DMS 273 (cell line): ENCODE data around the gene RGS17.

Experiments
- DNase-seq: peaks from one replicate; lab custom pipeline; 2025; ENCODE audit not compliant: unreplicated experiment; lab: John Stamatoyannopoulos, UW

Gene RGS17

DNA sequence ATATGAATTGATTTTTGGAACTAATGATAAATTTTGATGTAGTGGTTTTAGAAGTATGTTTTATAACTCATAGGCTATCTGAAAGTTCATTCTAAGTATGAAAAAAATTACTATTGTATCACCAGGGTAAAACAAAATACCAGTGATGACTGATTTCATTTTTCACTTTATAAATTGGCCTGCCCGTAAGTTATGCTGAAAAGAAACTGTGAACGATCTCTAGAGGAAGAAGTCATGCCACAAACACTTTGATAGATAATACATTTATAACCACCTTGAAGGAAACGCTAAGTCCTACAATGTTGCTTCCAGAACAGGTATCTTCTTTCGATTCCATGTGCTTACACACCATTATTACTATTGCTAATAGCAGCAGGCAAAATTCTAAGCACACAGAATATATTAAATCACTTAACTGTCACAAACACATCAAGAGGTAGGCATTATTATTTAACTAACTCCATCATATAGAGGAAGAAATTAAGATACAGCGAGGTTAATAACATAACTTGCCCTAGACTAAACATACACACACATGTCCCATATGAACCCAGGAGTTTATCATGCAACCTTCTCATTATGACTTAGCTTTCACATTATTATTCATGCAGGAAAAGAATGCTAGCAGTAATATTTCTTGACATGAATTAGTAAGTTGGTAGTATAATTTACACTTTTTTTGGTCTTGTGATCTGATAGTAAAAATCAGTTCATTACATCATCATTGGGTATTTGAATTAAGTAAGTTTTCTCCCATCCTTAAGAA, 44.7 kb downstream of the RGS17 start:
- DNase-seq, result no peak

DNA sequence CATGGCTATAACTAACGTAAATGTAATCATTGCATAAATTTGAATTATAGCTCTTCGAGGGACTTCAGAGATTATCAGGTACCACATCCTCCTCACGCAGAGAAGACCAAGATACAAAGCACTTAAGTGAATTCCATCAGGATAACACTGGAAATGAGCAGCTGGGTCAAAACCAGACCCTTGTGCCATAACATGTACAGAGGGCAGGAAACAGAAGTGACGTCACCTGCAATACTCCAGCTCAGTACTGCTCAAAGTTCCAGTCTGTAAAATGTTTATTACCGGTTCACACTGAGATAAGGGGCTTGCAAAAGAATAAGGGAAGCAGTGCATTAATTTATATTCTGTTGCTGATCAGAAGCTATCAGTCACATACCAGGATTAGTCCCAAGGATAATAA, 45.8 kb downstream of the RGS17 start:
- DNase-seq, result no peak

DNA sequence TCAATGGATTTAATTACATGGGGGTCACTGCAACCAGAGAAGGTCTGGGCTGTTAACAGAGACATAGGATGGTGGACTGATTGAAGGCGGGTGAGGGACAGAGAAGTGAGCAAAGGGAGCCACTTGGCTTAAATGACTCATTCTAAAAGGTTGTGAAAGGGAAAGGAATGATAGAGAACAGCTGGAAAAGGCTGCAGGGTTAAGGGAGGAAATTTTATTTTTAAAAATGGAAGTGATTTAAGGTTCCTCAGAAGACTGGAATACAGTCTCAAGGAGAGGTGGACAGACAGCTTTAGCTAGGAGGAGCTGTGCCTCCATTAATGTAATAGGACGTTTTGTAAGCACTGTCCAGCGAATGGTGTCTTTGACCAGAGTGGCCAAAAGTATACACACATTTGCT, 46.7 kb downstream of the RGS17 start:
- no peak for DNase-seq

DNA sequence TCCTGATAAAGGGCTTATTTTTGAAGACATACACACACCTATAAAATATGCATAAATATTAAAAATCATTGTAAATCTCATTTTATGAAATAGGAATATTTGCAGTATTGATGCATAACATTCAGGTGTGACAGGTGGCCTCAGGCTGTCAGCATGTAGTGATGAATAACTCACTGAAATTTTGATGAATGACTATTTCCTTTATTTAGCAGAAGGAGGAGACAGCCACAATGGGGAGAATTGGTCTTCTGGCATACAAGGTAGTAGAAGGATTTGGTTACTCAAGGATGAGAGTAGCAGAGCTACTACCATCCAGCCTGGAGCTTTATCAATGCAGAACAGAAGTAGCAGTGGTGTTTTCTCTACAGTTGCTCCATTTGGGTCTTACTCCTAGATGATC, 47.2 kb downstream of the RGS17 start:
- DNase-seq, result no peak

DNA sequence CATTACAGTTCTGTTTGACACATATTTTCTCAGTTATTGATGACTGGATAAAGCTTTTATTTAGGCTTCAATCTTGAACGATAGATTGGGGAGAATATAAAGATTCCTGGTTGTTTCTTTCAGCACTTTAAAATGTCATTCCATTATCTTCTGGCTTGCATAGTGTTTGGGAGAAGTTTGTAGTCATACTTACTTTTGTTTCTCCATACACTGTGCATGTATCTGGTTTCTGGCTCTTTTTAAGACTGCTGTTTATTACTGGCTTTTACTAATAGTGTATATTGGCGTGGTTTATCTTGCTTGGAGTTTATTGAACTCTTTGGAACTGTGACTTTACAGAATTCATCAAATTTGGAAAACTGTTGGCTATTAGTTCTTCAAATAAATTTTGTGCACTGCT, 49.2 kb downstream of the RGS17 start:
- DNase-seq, result no peak

DNA sequence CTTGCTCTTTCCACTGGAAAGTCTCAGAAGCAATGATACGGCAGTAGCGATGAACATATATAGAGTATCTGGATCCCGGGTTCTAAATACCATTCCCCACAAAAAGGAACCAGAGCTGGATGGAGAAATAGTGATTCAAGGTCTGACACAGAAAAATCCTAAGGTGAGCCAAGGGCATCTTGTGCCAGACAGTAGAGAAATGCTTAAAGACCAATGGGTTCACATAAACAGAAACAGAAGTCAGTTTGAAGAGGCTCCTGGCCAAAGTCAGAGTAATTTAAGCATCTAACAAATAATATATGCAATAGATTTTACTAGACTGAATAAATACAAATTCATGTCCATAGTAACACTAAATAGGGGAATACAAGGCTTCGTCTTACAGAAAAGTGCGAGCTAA, 54.7 kb downstream of the RGS17 start:
- no peak for DNase-seq

DNA sequence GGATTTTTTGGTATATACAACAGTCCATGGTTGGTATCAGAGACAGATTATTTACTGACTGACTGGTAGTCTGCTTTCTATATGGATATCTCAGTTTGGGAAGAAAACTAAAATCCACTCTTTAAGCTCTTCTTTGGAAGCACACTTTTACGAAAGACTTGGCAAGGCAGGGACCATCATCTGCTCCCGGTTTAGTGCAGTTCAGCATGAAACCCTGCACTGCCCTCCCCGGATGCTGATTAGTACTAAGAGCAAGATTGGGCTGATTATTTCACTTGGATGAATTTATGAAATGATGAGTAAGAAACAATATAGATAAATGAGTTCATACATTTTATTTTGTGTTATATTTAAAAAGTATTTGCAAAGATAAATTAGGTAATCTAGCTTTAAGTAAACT, 56.3 kb downstream of the RGS17 start:
- DNase-seq, result no peak

DNA sequence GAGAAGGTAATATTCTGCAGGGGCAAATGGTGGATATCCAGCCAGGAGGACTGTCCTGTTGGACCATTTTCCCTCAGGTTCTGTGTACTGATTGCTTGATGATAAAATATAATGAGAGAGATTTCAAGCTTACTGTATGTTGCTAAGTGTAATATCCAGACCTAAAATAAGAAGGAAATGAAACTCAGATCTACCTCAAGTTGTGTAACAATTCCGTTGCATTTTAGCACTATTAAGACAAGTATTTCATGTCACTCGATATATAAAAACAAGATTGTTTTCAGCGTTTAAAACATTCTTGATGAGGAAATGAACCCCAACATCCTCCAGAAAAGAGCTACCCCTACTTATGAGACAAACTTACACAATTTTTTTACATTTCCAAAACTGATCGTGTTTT, 57.2 kb downstream of the RGS17 start:
- no peak for DNase-seq

DNA sequence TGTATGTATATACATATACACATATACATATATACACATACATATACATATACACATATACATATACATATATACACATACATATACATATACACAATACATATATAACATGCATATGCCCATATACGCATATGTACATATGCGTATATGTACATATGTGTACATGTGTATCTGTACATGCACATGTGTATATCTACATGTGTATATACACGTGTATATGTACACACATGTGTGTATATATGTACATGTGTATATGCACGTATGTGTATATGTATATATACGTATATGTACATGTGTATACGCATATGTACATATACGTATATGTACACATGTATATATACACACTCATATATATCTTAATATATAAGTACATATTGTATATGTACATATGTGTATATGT, 60.3 kb downstream of the RGS17 start:
- DNase-seq, result no peak

DNA sequence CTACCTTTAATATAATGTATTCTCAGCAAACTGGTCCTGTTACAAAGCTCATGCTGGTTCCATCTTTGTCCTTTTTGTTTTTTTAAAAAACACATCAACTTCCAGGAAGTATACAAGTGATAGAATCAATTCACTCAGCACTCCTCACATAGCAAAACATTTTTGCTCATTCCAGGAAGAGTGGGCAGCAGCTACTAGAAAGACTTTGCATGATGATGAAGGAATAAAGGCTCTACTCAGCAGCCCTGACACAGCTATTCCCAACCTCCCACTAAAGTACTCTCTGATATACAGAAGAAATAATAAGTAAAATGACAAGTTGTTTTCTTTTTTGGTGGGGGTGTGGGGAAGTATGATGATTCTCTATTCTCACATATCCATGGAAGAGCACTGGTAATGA, 61.2 kb downstream of the RGS17 start:
- DNase-seq, result no peak

DNA sequence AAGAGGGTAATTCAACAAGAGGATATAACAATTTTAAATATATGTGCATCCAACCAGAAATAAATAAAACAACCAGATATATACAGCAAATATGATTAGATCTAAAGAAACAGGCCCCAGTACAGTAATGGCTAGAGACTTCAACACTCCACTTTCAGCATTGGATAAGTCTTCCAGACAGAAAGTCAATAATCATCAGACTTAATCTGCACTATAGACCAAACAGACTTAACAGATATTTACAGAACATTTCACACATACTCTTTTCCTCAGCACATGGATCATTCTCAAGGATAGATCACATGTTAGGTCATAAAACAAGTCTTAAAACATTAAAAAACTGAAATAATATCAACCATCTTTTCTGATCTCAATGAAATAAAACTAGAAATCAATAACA, 65.9 kb downstream of the RGS17 start:
- DNase-seq, result no peak

DNA sequence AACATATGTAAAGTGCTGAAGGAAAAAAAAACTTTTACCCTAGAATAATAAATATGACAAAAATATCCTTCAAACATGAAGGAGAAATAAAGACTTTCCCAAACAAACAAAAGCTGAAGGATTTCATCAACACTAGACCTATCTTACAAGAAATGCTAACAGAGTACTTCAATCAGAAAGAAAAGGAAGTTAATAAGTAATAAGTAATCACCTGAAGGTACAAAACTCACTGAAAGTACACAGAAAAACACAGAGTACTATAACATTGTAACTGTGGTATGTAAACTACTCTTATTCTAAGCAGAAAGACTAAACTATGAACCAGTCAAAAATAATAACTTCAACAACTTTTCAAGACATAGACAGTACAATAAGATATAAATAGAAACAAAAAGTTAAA, 67.1 kb downstream of the RGS17 start:
- no peak for DNase-seq

DNA sequence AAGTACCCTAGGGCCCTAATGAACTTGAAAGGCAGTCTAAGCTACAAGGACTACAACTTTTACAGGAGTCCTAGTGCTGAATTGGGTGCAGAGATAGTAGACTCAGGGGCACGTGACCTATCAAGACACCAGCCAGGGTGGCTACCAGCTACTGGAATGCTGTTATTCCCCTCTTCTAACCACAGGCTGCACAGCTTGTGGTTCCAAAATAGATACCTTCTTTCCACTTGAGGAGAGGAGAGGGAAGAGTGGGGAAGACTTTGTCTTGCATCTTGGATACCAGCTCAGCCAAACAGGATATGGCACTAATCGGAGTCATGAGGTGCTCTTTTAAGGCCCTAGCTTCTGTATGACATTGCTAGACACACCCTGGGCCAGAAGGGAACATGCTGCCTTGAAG, 68.6 kb downstream of the RGS17 start:
- no peak for DNase-seq

DNA sequence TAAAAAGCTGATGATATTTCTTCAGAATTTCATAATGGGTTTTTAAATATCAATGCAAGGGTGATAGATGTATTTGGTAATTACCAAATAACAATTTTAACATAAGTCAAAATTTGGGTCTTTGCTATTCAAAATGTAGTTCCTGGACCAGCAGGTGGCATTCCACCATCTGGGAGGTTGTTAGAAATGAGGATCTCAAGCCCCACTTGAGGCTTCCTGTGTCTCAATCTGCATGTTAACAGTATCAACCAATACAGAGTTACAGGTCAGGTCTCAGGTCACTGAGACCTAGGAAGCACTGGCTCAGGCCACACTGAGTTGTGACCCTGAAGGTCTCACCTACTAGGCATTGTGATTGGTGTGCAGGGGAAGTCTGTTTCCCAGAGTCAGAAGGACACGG, 71.3 kb downstream of the RGS17 start:
- peak; percentile 3 for DNase-seq

DNA sequence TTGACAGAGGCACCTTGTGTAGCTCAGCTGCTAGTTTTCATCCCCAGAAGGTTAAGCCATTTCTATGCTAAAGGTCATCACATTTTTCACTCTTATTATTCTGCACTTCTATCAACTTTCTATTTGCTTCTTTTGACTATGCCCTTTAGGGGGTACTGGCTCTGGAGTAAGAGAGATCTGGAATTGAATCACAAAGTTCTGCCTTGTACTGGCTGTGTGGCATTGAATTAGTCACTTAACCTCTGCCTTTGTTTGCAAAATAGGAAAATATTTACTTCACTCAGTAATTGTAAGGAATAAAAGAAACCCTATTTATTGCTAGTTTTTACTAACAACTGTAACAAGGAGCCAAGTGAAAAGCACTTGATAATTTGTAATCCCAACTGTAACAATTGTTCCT, 71.8 kb downstream of the RGS17 start:
- no peak for DNase-seq

DNA sequence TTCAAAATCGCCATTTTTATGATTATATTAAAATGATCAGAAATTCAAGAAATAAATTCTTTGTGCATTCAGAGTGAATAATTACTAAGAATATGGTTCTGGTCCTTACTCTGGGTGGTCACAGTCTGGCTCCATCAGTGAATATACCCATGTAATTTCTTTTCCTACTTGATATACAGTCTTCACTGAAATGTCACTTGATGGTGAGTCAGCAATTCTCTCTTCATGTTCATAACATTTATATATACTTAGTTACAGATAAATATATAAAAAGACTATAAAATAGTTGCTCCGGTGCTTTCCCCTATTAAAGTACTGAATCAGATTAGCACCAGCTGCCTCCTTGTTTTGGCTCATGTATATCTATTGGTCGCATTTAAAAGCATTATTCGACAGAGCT, 72.2 kb downstream of the RGS17 start:
- DNase-seq, result no peak

DNA sequence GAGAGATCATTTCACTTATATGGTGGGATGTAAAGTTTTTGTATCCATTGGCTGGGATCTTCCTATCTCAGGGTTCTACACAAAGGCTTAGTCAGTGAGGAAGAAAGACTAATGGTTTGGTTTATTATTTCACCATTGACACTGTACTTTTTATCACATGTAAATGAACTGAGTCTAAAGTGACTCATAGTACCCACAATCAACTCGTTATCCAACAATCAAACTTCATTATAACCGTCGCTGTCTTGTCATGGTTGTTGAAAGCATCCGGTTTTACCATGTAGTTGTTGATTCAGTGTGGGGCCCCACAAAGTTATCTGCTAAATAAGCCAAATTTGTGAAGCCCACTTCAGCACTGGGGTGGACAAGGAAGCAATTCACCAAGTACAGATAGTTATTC, 72.8 kb downstream of the RGS17 start:
- DNase-seq, result no peak

DNA sequence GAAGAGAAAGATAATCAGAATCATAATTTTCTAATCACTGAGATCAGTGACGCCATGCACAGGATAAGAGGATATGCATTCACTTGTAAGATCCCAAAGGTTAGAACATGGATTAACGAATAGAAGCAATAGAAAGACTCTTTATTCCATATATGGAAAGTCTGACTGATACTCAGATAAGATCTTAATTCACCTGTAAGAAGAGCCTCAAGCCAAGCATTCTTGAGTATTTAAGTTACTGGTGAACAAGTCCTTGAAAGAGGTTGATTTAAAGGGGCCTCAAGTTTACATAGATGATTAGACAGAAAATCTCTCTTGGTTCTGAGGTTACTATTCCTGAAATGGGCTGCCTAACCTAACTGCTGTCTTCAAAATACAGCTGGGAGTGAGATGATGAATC, 74.8 kb downstream of the RGS17 start:
- DNase-seq, result no peak

DNA sequence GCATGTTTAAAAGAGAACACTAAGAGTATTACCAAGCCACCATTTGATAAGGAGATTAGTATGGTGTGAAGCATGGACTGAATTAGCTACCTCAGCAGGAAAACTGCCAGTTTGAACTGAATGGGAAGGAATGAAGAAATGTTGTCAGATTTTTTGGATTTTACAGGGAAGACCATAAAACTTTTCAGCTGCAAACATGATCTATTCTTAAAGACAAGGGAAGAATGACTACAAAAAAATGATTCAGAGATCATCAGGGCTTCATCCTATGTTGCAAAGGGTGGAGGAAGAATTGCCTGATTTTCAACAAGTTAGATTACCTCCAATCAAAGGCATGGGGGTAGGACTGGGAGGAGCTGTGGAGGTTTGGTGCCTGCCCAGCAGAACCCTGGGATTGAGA, 79.3 kb downstream of the RGS17 start:
- no peak for DNase-seq

DNA sequence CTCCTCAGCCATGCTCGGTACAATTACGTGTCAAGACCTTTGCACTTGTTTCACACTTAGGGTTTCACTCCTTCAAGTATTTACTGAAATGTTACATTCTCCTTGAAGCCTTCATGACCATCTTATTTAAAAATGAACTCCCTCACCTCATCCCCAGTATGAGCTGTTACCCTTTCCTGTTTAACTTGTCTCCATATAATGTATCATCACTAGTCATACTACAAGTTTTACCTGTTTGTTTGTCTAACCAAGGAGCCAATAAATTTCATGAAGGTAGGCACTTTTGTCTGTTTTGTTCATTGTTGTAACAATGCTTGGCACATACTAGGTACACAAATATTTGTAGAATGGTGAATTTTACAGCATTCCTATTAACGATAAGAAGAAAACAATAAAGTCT, 82.5 kb downstream of the RGS17 start:
- no peak for DNase-seq

DNA sequence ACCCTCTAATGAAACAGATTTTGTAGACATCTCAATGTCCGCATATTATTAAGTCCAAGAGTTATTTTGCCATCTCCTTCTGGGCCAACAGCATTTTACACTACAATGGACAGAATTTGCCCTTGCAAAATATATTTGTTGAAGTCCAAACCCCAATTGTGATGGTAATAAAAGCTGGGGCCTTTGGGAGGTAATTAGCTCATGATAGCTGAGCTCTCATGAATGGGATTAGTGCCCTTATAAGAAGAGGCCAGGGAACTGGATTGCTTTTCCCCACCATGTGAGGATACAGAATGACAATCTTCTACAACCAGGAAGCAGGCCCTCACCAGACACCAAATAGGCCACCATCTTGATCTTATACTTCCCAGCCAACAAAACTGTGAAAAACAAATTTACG, 83.7 kb downstream of the RGS17 start:
- no peak for DNase-seq

DNA sequence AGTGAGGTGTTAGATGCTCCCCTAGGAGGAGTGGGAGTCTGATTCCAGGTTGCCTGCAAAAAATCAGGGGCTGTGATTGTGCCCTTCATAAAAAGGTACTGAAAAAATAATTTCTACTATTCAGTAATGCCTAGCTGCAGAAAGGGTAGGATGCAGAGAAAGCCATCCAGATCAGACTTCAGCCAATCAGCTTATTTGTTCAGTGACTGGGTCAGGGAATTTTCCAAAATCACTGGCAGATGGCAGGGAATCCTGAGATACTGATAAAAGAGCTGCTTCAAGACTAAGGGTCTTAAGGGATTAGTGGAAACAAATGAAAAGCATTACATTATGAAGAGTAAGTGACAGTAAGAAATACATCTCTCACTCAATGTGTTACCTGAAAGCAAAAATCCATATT, 85.8 kb downstream of the RGS17 start:
- DNase-seq, result no peak

DNA sequence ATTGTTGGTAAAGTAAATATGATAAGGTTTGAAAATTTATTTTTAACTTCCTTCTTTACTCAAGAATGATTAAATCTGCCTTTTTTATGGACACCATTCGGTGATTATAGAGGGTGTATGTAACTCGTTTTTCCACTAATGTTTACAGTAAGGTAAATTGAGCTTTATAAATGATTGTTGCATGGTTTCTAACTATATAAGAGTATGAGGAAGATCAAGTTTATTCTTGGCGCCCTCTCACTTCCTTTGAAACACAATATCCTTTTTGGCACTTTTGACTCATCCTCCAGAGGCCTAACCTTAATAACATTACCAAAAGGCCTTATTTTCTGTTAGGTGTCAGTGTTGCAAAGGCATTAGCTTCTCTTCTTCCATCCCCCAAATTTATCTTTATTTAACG, 86.8 kb downstream of the RGS17 start:
- DNase-seq, result no peak

DNA sequence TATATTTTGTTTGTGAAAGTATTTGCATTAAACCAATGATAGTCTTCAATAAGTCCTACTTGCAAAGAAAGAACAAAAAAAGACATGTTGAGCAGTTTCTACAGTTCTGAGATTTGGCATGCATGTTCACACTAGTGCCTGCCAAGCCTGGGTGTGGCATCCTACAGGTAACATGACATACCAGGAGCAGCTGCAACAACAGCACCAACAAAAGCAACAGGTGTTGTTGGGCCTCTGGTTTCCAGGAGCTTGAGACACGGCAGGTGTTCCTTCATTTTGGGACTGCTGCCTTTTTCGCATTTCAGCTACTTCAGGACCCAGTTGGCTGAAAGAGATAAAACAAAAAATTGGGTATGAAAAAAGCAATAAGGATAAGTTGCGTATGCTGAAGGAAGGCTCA, 87.4 kb downstream of the RGS17 start:
- DNase-seq, result no peak
